ENCODE data around the gene RNF213.
"Not testable (repeated sequence)": the region's sequence is repeated elsewhere in the genome, so short reads cannot be mapped to it uniquely, and the experiment has no call there.

The RNF213 gene

DNA sequence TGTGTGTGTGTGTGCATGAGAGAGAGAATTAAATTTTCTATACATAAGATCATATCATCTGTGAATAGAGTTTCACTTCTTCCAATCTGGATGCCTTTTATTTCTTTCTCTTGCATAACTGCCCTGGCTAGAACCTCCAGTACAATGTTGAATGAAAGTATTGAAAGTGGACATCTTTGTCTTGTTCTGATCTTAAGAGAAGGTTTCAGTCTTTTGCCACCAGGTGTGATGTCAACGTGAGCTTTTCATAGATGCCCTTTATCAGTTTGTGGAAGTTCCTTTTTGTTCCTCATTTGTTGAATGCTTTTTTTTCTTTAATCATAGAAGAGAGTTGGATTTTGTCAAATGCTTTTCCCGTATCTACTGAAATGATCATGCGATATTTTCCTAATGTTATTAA, 63.3 kb downstream of the RNF213 start:
- no peak for DNase-seq

DNA sequence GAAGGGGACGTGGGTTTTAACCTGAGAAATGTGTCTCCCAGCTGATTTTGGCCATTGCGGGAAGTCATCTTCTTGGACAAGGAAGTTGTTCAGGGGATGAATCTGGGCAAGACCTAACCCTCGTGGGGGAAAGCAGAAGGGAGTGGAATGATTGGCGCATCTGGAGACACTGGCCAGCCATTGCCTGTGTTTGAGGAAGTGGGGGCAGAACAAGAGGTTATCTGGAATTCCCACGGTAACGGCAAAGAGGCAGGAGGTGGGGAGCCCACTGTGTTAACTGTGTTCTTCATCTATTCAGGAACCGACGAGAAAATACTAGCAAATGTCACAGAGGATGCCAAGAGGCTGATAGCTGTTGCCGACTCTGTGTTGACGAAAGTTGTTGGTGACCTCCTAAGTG, 66.9 kb downstream of the RNF213 start:
- no peak for DNase-seq

DNA sequence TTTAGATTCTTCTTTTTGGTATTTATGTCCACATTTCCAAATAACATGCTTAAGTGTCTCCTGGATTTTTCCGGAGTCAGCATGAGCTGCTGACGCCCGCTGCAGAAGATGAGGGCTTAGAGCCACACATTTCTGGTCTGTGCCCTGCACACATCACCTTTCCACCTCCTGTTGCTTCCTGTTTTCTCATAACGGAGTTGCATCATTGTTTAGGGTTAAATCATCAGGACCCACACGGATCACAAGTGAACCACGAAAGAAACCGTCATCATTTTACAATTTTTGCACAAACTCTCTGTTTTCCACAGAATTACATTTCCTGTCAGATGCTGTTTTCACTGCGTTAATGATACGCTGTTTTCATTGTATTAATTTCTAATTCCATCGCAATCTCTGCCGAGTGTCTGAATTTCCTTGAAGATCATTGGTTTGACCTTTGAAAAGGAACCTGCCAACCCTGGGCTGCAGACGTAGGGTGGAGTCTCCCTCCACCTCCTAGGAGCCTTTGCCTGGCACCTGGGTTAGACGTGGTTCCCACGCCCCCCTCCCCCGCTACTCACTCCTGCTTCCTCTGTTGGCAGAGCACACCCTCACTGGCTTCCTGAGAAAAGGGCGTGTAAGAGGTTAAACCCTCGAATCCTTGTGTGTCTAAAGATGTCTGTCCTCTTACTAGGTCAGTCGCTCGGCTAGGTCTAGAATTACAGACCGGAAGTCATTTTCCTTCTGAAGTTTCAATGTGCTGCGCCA, 68.2 kb downstream of the RNF213 start:
- no peak for DNase-seq

DNA sequence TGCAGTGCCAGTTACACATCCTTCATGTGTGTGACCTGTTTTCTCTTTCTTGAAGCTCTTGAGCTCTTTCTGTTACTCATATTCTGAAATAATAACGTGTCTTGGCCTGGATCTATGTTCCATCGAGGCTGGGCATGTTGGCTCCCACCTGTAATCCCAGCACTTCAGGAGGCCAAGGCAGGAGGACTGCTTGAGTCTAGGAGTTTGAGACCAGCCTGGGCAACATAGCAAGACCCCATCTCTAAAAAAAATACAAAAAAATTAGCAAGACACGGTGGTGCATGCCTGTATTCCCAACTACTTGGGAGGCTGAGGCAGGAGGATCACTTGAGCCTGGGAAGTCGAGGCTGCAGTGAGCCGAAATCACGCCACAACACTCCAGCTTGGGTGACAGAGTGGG, 68.8 kb downstream of the RNF213 start:
- DNase-seq: not testable (repeated sequence)

DNA sequence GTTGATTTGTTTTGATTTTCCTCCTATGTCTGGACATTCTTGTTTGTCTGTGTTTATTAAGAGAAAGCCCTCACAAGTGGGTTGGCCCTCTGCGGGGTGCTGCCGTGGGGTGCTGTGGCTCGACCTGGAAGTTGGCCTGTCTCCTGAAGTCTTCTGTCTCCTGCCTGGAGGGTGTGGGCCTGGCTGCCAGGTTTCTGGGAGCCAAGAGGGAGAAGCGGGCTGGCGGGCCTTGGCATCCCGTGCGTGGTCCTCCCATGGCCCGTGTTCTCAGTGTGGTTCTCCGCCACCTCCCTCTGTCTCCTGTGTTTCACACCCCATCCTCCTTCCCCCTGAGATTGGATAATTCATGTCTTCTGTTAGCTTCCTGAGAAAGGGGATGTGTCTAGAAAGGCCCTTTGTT, 69.6 kb downstream of the RNF213 start:
- no peak for DNase-seq

DNA sequence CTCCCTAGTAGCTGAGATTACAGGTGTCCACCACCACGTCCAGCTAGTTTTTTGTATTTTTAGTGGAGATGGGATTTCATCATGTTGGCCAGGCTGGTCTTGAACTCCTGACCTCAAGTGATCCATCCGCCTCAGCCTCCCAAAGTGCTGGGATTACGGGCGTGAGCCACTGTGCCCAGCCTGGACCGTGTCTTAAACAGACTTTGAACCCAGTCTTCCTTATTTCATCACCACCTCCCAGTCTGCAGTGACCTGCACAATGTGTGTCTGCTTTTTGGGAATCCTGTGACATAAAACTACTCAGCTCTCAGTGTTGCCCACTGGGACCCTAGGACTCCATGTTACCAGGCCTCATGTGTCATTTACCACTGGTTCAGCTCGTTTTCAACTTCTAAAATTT, 70.3 kb downstream of the RNF213 start:
- DNase-seq: not testable (repeated sequence)

DNA sequence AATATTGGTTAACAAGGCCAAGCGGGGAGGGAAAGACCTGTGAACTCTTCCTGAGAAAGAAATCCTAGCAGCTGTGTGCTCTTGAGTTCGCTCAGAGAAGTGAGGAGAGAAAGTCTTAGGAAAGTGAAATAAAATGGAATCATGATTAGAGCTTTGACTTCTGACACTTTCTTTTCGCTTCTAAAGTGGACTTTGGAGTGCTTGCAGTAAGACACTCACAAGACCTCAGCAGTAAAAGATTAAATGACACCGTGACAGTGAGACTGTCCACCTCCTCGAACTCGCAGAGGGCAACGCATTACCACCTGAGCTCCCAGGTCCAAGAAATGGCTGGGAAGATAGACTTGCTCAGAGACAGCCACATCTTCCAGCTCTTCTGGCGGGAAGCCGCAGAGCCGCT, 71.2 kb downstream of the RNF213 start:
- DNase-seq: no peak

DNA sequence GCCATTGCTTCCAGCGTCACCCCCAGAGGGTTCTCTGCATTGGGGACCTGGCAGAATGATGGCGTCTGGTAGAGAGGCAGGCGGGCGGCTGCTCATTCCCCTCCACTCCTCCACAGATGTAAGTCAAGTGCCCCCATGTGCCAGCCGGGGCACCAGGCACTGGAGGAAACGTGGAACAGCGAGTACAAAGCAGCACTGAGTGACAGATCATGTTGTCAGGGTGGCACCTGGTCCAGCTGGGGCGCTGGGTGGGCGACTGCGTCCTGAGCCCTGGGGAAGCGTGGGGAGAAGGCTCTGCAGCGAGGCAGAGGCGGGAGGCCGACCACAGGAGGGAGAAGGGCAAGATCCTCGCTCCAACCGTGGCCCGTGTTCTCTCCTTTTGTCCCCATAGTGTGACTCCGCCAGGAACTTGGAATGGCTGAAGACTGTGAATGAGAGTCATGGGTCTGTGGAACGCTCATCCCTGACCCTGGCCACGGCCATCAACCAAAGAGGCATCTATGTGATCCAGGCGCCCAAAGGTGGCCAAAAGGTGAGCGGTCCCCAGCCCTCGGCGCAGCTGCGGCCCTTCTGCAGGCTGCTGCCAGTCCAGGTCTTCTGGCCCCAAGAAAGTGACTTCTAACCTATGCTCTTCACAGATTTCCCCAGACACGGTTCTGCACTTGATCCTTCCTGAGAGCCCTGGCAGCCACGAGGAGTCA, 76.7 kb downstream of the RNF213 start:
- no peak for DNase-seq

DNA sequence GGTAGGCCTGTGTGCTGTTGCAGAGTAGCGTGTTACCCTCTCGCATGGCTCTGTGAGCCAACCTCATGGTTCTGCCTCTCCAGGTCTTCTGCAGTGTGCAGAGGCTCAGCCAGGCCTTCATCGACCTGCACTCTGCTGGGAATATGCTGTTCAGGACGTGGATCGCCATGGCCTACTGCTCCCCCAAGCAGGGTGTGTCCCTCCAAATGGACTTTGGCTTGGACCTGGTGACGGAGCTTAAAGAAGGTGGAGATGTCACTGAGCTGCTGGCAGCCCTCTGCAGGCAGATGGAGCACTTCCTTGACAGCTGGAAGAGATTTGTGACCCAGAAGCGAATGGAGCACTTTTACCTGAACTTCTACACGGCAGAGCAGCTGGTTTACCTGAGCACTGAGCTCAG, 78.5 kb downstream of the RNF213 start:
- DNase-seq: no peak

DNA sequence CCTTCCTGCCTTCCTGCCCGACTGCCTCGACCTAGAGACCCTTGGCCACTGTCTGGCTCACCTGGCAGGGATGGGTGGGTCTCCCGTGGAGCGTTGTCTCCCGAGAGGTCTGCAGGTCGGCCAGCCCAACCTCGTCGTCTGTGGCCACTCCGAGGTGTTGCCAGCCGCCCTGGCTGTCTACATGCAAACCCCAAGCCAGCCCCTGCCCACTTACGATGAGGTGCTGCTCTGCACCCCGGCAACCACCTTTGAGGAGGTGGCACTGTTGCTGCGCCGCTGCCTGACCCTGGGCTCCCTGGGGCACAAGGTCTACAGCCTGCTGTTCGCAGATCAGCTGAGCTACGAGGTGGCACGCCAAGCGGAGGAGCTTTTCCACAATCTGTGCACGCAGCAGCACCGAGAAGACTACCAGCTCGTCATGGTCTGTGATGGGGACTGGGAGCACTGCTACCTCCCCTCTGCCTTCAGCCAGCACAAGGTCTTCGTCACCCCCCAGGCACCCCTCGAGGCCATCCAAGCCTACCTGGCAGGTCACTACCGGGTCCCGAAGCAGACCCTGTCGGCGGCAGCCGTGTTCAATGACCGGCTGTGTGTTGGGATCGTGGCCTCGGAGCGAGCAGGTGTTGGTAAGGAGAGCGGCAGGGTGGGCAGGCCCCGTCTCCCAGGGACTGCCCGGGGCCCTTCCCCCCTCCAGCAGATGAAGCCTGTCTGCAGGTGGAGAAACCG, 79.2 kb downstream of the RNF213 start:
- DNase-seq: no peak

DNA sequence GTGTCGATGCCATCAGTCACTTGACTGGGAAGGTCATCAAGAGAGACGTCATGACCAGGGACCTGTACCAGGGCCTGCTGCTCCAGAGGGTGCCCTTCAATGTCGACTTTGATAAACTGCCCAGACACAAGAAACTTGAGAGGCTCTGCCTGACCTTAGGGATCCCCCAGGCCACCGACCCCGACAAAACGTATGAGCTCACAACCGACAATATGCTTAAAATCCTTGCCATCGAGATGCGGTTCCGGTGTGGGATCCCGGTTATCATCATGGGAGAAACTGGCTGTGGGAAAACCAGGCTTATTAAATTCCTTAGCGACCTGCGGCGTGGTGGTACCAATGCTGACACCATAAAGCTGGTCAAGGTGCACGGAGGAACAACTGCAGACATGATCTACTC, 84.7 kb downstream of the RNF213 start:
- peak; percentile 2 for DNase-seq

DNA sequence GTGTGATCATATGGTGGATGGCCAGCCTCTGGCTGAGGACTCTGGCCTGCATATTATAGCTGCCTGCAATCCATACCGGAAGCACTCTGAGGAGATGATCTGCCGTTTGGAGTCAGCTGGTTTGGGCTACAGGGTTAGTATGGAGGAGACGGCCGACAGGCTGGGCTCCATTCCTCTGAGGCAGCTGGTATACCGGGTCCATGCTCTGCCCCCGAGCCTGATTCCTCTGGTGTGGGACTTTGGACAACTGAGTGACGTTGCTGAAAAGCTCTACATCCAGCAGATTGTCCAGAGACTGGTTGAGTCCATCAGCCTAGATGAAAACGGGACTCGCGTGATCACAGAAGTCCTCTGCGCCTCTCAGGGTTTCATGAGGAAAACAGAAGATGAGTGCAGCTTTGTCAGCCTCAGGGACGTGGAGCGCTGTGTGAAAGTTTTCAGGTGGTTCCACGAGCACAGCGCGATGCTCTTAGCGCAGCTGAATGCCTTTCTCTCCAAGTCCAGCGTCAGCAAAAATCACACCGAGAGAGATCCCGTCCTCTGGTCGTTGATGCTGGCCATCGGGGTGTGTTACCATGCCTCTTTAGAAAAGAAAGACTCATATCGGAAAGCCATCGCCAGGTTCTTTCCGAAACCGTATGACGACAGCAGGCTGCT, 85.3 kb downstream of the RNF213 start:
- DNase-seq: peak; percentile 11

DNA sequence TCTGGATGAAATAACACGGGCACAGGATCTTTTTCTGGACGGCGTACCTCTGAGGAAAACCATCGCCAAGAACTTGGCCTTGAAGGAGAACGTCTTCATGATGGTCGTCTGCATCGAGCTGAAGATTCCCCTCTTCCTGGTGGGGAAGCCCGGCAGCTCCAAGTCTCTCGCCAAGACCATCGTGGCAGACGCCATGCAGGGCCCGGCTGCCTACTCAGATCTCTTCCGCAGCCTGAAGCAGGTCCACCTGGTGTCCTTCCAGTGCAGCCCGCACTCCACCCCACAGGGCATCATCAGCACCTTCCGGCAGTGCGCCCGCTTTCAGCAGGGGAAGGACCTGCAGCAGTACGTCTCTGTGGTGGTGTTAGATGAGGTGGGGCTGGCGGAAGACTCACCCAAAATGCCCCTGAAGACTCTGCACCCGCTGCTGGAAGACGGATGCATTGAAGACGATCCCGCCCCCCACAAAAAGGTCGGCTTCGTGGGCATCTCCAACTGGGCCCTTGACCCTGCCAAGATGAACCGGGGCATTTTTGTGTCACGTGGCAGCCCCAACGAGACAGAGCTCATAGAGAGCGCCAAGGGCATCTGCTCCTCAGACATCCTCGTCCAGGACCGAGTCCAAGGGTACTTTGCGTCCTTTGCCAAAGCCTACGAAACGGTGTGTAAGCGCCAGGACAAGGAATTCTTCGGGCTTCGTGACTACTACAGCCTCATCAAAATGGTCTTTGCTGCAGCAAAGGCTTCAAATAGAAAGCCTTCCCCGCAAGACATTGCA, 86.0 kb downstream of the RNF213 start:
- DNase-seq: peak; percentile 13

DNA sequence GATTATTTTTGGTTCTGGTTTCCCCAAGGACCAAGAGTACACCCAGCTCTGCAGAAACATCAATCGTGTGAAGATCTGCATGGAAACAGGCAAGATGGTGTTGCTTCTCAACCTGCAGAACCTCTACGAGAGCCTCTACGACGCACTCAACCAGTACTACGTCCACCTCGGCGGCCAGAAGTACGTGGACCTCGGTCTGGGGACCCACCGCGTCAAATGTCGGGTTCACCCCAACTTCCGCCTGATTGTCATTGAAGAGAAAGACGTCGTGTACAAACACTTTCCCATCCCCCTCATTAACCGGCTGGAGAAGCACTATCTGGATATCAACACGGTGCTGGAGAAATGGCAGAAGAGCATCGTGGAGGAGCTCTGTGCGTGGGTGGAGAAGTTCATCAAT, 86.9 kb downstream of the RNF213 start:
- peak; percentile 4 for DNase-seq

DNA sequence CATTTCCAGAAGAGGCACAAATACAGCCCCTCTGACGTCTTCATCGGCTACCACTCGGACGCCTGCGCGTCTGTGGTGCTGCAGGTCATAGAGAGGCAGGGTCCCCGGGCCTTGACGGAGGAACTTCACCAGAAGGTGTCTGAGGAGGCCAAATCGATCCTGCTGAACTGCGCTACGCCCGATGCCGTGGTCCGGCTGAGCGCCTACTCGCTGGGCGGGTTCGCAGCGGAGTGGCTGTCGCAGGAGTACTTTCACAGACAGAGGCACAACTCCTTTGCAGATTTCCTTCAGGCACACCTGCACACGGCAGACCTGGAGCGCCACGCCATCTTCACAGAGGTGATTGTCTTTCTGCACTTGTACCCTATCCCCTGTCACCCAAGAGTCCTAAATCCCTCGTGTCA, 87.3 kb downstream of the RNF213 start:
- DNase-seq: peak; percentile 11

DNA sequence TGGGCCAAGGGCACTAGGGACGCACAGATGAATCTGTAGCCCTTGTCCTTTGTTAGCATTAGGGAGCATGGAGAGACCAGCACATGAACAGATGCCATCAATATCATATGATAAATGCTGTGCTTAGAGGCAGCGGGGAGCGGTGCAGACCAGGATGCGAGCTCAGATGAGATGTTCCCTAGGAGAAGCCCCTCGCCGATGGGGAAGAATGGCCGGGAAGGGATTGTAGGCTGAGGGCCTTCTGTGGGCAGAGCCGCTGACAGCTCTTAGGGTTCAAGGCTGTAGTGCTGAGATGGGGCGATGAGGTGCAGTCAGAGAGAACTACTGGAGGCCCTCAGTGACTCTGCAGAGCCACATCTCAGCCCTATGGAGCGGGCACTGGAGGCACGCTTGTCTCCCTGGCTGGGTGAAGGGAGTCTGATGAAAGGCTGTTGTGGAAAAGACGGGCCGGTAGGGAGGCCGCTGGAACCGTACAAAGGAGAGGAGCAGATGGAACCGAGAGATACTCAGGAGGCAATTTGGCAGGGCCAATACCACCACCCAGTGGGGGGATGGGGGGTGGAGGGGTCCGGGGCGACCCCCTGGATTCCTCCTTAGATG, 88.0 kb downstream of the RNF213 start:
- DNase-seq: no peak

DNA sequence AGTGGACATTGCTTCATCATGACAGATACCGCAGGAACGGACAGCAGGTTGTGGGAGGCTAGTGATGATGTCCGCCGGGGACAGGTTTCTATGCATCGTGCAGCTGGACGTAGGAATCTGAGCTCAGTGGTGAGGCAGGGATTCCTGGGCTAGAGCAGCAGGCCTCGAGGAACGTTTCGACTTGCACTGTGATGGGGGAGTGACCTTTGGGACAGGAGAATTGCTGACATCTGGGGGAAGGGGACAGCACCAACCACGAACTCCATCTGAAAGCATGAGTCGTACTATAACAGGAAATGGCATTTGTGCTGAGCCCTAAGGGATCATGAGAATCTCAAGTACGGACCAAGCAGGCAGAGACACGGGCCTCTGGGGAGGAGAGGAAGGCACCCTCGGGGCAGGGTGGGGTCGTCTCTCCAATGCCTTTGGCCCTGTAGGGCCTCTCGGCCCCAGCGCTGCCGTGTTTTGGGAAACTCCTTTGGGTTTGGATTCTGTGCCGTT, 88.5 kb downstream of the RNF213 start:
- no peak for DNase-seq

DNA sequence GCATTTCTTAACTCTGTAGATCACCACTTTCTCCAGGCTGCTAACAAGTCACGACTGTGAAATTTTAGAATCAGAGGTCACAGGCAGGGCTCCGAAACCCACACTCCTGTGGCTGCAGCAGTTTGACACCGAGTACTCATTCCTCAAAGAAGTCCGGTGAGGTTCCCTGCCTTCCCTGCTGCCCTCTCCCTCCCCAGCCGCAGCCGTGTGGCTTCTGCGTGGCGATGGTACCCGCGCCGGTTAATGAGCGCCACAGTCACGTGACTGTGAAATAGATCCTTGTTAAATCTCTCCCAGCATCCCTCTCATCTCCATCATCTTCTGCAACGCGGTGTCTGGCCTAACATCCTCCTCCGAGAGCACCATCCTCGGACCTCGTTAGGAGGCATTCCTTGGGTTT, 89.1 kb downstream of the RNF213 start:
- DNase-seq: no peak

DNA sequence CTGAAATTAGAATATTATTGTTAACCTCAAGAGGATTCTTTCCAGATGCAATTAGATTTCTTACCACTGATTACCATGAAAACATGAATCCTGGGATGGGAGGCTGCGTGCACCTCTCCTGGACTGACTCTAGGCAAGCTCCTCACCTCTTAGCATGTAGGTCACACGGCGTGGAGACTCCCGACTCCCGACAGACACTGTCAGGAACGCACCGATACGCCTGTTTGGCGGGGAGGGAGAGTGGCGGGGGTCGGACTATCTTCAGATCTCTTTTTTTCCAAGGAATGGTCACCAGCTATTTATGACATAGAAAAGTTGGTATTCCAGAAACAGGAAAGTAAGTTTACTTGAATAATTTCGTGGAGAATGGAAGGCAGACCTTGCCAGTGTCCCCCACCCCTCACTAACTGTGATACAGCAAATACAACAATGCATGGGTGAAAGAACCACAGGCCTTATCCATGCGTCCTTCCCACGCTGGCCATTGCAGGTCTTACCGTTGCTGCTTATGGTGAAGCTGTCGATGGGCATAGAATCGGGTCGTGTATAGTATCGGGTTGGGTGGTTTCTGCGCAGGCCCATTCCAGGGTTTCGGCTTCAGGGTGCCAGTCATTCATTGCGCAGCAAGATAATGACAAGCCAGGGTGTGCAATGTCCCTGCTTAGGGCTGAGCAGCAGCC, 91.7 kb downstream of the RNF213 start:
- no peak for DNase-seq

DNA sequence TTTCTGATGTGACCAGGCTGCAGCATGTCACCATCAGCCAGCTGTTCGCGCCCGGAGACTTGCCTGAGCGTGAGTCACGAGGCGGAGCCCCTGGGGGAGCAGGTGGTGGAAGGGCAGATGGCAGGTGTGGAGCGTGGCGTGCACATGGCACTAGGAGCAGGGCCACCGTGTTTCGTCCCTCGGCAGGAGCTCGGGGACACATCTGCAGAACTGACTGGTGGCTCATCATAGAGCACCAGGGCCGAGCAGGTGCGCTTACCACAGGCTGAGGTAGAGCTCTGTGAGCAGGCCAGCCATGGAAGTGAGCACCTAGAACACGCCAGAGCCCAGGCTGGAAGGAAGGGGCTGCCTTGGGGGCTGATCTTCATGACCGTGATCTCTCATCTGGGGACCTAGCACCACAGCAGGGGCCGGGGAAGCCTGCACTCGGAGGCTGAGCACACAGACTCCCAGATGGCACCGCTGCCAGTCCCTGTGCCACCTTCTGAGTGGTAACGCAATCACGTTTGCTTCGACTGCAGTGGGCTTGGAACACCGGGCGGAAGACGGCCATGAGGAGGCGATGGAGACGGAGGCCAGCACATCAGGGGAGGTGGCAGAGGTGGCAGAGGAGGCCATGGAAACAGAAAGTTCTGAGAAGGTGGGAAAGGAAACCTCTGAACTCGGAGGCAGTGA, 92.5 kb downstream of the RNF213 start:
- no peak for DNase-seq
